ENCODE measurements around the gene P2RY10. TPM values are rescaled to one million over a fixed set of nuclear protein-coding genes. Genes with fewer than 3 reads are reported as not detected.
A peak's percentile ranks its signal among the peaks of the same experiment; 100 is the strongest.

P2RY10 gene, protein sequence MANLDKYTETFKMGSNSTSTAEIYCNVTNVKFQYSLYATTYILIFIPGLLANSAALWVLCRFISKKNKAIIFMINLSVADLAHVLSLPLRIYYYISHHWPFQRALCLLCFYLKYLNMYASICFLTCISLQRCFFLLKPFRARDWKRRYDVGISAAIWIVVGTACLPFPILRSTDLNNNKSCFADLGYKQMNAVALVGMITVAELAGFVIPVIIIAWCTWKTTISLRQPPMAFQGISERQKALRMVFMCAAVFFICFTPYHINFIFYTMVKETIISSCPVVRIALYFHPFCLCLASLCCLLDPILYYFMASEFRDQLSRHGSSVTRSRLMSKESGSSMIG
- total RNA-seq (2016; rRNA removed; fragmentation: Illumina TruSeq; extraction: Trizol) (not detected in 2 replicates), polyA plus RNA-seq (2011; rRNA removed) (not detected in 2 replicates), polyA minus RNA-seq (2011; rRNA and poly(A)+ RNA removed; ENCODE audit: low replicate concordance) (0.49 TPM in 1 of 2 replicates, not detected in the other), Bru-seq, nascent RNA (percentile 16 among the genes with signal in this experiment), BruChase-seq, experiment 1, labeled RNA remaining after a 6-hour chase (percentile 16 among the genes with signal in this experiment), BruChase-seq, experiment 2, labeled RNA remaining after a 2-hour chase (percentile 22 among the genes with signal in this experiment)
- total RNA-seq (2016; cell fraction: cytosol; rRNA removed; fragmentation: Illumina TruSeq; extraction: Trizol; ENCODE audit: low read depth): not detected in 2 replicates
- total RNA-seq (2016; cell fraction: insoluble cytoplasmic fraction; rRNA removed; fragmentation: Illumina TruSeq; extraction: Trizol): not detected in 2 replicates
- not detected in 2 replicates for total RNA-seq (2016; cell fraction: membrane; rRNA removed; fragmentation: Illumina TruSeq; extraction: Trizol)
- not detected in 2 replicates for total RNA-seq (2016; cell fraction: nucleus; rRNA removed; fragmentation: Illumina TruSeq; extraction: Trizol)
- polyA plus RNA-seq (2011; cell fraction: cytosol; rRNA removed): not detected in 2 replicates
- not detected in 2 replicates for polyA plus RNA-seq (2011; cell fraction: nucleus; rRNA removed)
- not detected in 2 replicates for polyA plus RNA-seq (2012)
- polyA plus RNA-seq (2016; cell fraction: cytosol; fragmentation: Illumina TruSeq; extraction: Trizol; ENCODE audit: low read depth): not detected in 2 replicates
- not detected in 2 replicates for polyA plus RNA-seq (2016; cell fraction: insoluble cytoplasmic fraction; fragmentation: Illumina TruSeq; extraction: Trizol; ENCODE audit: low read depth)
- not detected in 2 replicates for polyA plus RNA-seq (2016; cell fraction: membrane; fragmentation: Illumina TruSeq; extraction: Trizol; ENCODE audit: low read depth)
- polyA plus RNA-seq (2016; cell fraction: nucleus; fragmentation: Illumina TruSeq; extraction: Trizol; ENCODE audit: insufficient read depth, low read depth): not detected in 2 replicates
- polyA minus RNA-seq (2011; cell fraction: cytosol; rRNA and poly(A)+ RNA removed): not detected in 2 replicates
- not detected in 2 replicates for polyA minus RNA-seq (2011; cell fraction: nucleus; rRNA and poly(A)+ RNA removed)
- long read RNA-seq, experiment 1: 0 reads
- long read RNA-seq, experiment 2: 0 reads

DNA sequence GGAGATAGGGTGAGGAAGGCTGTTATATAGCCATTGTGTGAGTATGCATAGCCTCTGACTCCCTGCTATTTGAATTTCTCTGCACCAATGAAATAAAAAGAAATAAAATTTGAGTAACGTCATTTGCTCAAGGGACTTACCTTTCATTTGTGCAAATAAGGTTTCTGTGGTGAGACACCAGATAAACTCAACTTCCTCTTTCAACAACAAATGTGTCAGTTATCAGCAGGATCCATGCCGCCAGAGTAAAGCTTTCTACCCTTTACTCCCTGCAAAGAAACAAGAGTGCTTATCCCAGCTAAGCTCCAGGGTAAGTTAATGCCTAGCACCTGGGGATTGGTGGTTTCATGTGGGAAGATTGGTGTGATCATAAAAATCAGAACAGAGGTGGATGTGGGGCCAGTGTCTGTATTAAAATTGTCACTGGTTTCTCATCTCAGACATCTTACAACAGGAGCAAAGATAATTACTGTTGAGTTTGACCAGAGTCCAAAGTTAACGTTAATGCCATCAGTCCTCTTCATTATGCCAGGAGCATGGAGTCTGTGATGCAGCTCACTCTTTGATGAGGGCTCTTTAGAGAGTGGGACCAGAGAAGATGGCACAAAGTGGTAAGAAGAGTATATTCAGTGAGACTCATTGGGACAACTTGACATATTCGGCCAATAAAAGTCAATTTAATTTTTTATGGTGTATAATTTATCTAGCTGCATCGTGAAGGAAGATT is at the start of gene P2RY10:
TSS of gene P2RY10 (plus strand) at position 206 of the 727 bp plus-strand sequence. CDS start 15,130 bp downstream, outside the sequence.
- ATAC-seq (no peak), DNase-seq (ENCODE audit: low spot score) (no peak), FAIRE-seq (no peak)
- TF ChIP-seq CREM (IDR thresholded peaks at IDR 0.05): no peak
- no peak for TF ChIP-seq CREM (CRISPR knock-in tag; IDR thresholded peaks at IDR 0.05)
- TF ChIP-seq ZNF883 (CRISPR knock-in tag; IDR thresholded peaks at IDR 0.05; ENCODE audit: not compliant biosample characterization): no peak
- TF ChIP-seq ZNF10 (CRISPR knock-in tag; IDR thresholded peaks at IDR 0.05; ENCODE audit: borderline replicate concordance, low read depth): no peak
- TF ChIP-seq ZNF737 (CRISPR knock-in tag; IDR thresholded peaks at IDR 0.05; ENCODE audit: borderline replicate concordance): no peak
- no peak for TF ChIP-seq HMG20A (CRISPR knock-in tag; IDR thresholded peaks at IDR 0.05; ENCODE audit: borderline replicate concordance)
- Histone ChIP-seq H3K9me3 (ENCODE audit: low read length) (no peaks in the 10 kb centered on the region; the same call in 1 of the 2 replicates), H3K4me2 (ENCODE audit: low read depth, low read length) (no peak within 1 kb of the TSS), H3K27me3 (ENCODE audit: control insufficient read depth in 1 of 2, insufficient read depth in 2 of 2, low read length in 2 of 2) (no peaks in the 10 kb centered on the region), H3K4me3 (replicated peaks in 1 of 3; ENCODE audit: insufficient read depth in 1 of 3, low read depth in 2 of 3, low read length in 3 of 3) (no peak within 1 kb of the TSS), H4K20me1 (ENCODE audit: insufficient read depth, low read length) (no peaks in the 10 kb centered on the region), H3K27ac (ENCODE audit: extremely low read length, insufficient read depth, low read length) (no peak within 1 kb of the TSS), H2AFZ (ENCODE audit: low read length) (no peak within 1 kb of the TSS), H3K36me3 (replicated peaks in 1 of 2; ENCODE audit: control insufficient read depth in 1 of 2, insufficient read depth in 2 of 2, low read length in 2 of 2) (no peaks in the 10 kb centered on the region), H3K4me1 (ENCODE audit: insufficient read depth, low read length) (no peaks in the 10 kb centered on the region), H3K79me2 (ENCODE audit: insufficient read depth, low read length) (no peaks in the 10 kb centered on the region), H3K9ac (ENCODE audit: insufficient read depth, low read depth, low read length) (no peak within 1 kb of the TSS)
- WGBS (ENCODE audit: low lambda C conversion rate): 4% methylated on average over 4 of the region's 5 CpGs
- no TSS peak for BruUV-seq (replicated peaks)
- CTCF ChIA-PET (ENCODE audit: low intra/inter-chr PET ratio, low total read pairs): no interaction called here
- POLR2A ChIA-PET: no interaction called here
- intact Hi-C loops (cut with micrococcal nuclease; ENCODE audit: unreplicated experiment) (no loop called here), in situ Hi-C loops (cut with HindIII; ENCODE audit: extremely low pct_ligation_motif_present, low pct_unique_long_range_greater_than_20kb) (no loop called here)

Measured in HepG2 (cell line).